ENCODE measurements around the gene TENT4A. TPM values are rescaled to one million over a fixed set of nuclear protein-coding genes. Genes with fewer than 3 reads are reported as not detected.

TENT4A gene
- total RNA-seq, 2 donors from 2014 or later = 44.2 to 44.3 TPM

Other genes starting within 250 kb of the TENT4A start
- 10 to 100 TPM; 50.6 to 94.0 TPM for gene NSUN2, start 80.4 kb upstream of the TENT4A start, total RNA-seq
- gene SRD5A1, start 80.0 kb upstream of the TENT4A start, total RNA-seq = 1 to 10 TPM; 7.3 to 8.4 TPM